Heart right ventricle (tissue), 16 donors: ENCODE results near the gene BAZ1B. TPM values are rescaled to one million over a fixed set of nuclear protein-coding genes. Genes with fewer than 3 reads are reported as not detected.

ENCODE experiments used
- ATAC-seq, 8 donors: fragments of 200-7000 bp; cut with Tn5 transposase; one replicate each; pipeline ENCODE4 v1.9.1; 2020; ENCODE audit warnings: mild to moderate bottlenecking in 8 of 8, moderate library complexity in 8 of 8, moderate number of reproducible peaks in 1 of 8
- DNase-seq, 2 donors: peaks; one replicate each; pipeline ENCODE4 v3.0.0-alpha.2; 2020
- H3K27ac ChIP-seq, 10 donors: fragments of 200-600 bp; sonication (generic) in 2 of 10; one replicate each; pipeline versions ENCODE4 v1.5.0 to v1.8.0; 2020 to 2022; ENCODE audit warnings: mild to moderate bottlenecking in 3 of 10
- H3K27me3 ChIP-seq, 7 donors: fragments of 200-600 bp; one replicate each; pipeline ENCODE4 v1.8.0; 2021 to 2022; ENCODE audit warnings: mild to moderate bottlenecking in 2 of 7
- H3K36me3 ChIP-seq, 9 donors: fragments of 200-600 bp; sonication (generic) in 1 of 9; one replicate each; pipeline versions ENCODE4 v1.5.0 to v1.8.0; 2020 to 2022; ENCODE audit warnings: mild to moderate bottlenecking in 2 of 9
- H3K4me1 ChIP-seq, 9 donors: fragments of 200-600 bp; sonication (generic) in 1 of 9; one replicate each; pipeline versions ENCODE4 v1.5.0 to v1.8.0; 2020 to 2022; ENCODE audit warnings: mild to moderate bottlenecking in 4 of 9
- H3K4me3 ChIP-seq, 10 donors: fragments of 200-600 bp; sonication (generic) in 2 of 10; one replicate each; pipeline versions ENCODE4 v1.5.0 to v1.8.0; 2020 to 2022; ENCODE audit warnings: mild to moderate bottlenecking in 7 of 10, moderate library complexity in 2 of 10
- H3K9me3 ChIP-seq, 11 donors: fragments of 200-600 bp in 10 of 11; sonication (generic) in 2 of 11; one replicate each; pipeline versions ENCODE4 v1.5.0 to v1.8.0; 2013 to 2022; ENCODE audit warnings: mild to moderate bottlenecking in 2 of 11, control low read depth in 1 of 11, moderate library complexity in 1 of 11
- CTCF ChIP-seq, 9 donors: fragments of 200-600 bp; sonication (generic) in 2 of 9; IDR thresholded peaks; one replicate each; pipeline versions ENCODE4 v1.5.0 to v1.8.0; 2021 to 2022; ENCODE audit warnings: antibody characterized with exemption in 9 of 9, mild to moderate bottlenecking in 5 of 9, moderate library complexity in 1 of 9
- WGBS, 2 donors: extraction: QIAGEN DNeasy Blood & Tissue Kit; methylation state at CpG; one replicate each; pipeline ENCODE4 v1.1.7; 2013; ENCODE audit warnings: inconsistent platforms in 1 of 2; 5-methylcytosine and 5-hydroxymethylcytosine counted together
- intact Hi-C, 10 donors: fragments of 100-400 bp; cut with DNase I; formaldehyde crosslinking; loops; one replicate each; pipeline versions ENCODE4 v1.11.1 to v1.14.2; 2022
- polyA plus RNA-seq, 2 donors: library from polyadenylated mRNA; stranded (reverse); fragments of 200-250 nt; gene quantifications; one replicate each; pipeline ENCODE4 v1.2.3, GENCODE V29; 2013
- total RNA-seq, 10 donors: library from RNA; stranded (reverse); fragmentation: NEBNext Ultra II Directional in 3 of 10; extraction: Animal tissue kit (Norgen Biotek cat#: 25700) in 3 of 10; gene quantifications; one replicate each; pipeline versions ENCODE4 v1.2.1 to v1.2.4, GENCODE V29; 2021 to 2023
- donor health status: Arrhythmogenic right ventricular cardiomyopathy.
- donor health status: ischemic (EF 13 %, LVEDD 7.1; RV severe dilation, severe dysfunction).
- donor health status: healthy with polysubstance abuse.
- donor health status: DM: no; HTN: yes; CAD: no.
- donor health status: DM: no; HTN: no; CAD: no.
- donor health status: ischemic (EF 25% LVEDD 6.9; RV normal size, moderate dysfunction).
- donor health status: ischemic (EF 25% LVEDD 5.7; RV mildly dilated, moderate dysfunction).
- donor health status: healthy.
- donor health status: DM: yes; HTN: yes; CAD: no.
- donor health status: Ischemic cardiomyopathy.
- donor health status: ischemic (EF 35%, LVEDD 5.7; RV mildly dilated, moderate dysfunction).
- donor health status: nonischemic (EF 11% LVEDD 7.7; RV severe dilation, severe dysfunction).
- donor health status: DM: yes; HTN: yes; CAD: no.
- donor health status: PGD.
- donor health status: ischemic (EF 29% LVEDD 5.4; RV normal size, mild dysfunction).
- donor health status: nonischemic (EF 23%, LVEDD 6.1; RV moderate dilation, normal function).

BAZ1B gene
- total and polyA plus RNA-seq, 12 donors, result 11.7 to 49.9 (median 39.5) TPM

GRCh38 chr7:73560109-73560835 lies 38.2 kb upstream of the BAZ1B start:
- Histone ChIP-seq H3K27ac (peak overlapping the region in 1 of 10 donors; percentile 35), H3K4me1 (peaks cover 3 to 27% (median 14%) of the 10 kb centered on the region in 9 donors), H3K36me3 (no peaks in the 10 kb centered on the region), H3K4me3 (no peak overlapping the region), H3K27me3 (no peaks in the 10 kb centered on the region), H3K9me3 (no peaks in the 10 kb centered on the region)
- intact Hi-C loops, result no loop called here
- TF ChIP-seq CTCF (IDR thresholded peaks at IDR 0.05), result no peak
- ATAC-seq, result no peak
- DNase-seq, result no peak
- WGBS, 2 donors, result 58 to 66% methylated on average over 11 of the region's 11 CpGs

- peaks cover 0 to 26% (median 4%) of the 10 kb centered on the region in 9 donors for H3K36me3 ChIP-seq
- peak within 1 kb of the TSS; percentile 96 to 100 (median 99) for H3K27ac ChIP-seq
- intact Hi-C loops, result loop anchor here in 7 of 10 donors (1.0 to 5.0 kb wide), 4 partner anchors 21 to 35 kb away; partner anchors contain the start of genes BAZ1B (in 7 of the 7) and TBL2 (in 1 of the 7)
- peak; percentile 58 to 80 (median 66) for ATAC-seq
- DNase-seq, result peak; percentile 55 to 79
- no peaks in the 10 kb centered on the region for H3K27me3 ChIP-seq
- no peaks in the 10 kb centered on the region for H3K9me3 ChIP-seq
- peak within 1 kb of the TSS; percentile 52 to 86 (median 76) for H3K4me3 ChIP-seq
- 5 to 12% methylated on average over 31 to 83 of the region's 83 CpGs for WGBS, 2 donors
- peaks cover 3 to 39% (median 30%) of the 10 kb centered on the region in 9 donors for H3K4me1 ChIP-seq
- TF ChIP-seq CTCF (IDR thresholded peaks at IDR 0.05), result no peak
Measured at GRCh38 chr7:73557397-73558257, 35.5 kb upstream of the BAZ1B start, which contains the start of gene BCL7B. Gene BCL7B, minus strand, starts transcription at chr7:73557690. Its CDS starts 112 bp downstream, at chr7:73557578.

DNA sequence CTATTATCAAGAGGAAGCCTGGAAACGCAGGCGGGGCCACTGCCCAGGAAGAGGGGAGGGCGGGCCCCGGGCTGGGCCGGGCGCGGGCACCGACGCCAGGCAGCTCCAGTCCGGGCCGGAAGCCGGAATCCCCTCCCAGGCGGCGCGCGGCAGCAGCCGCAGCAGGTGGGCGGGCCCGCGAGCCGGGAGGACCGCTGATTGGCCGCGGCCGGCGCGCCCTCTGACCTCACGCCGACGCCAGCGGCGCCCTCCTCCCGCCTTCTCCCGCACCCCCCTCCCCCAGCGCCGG lies 35.0 kb upstream of the BAZ1B start:
- Histone ChIP-seq H3K27ac (peak overlapping the region; percentile 96 to 100 (median 99)), H3K36me3 (peaks cover 0 to 32% (median 10%) of the 10 kb centered on the region in 9 donors), H3K9me3 (no peaks in the 10 kb centered on the region), H3K4me1 (peaks cover 3 to 39% (median 30%) of the 10 kb centered on the region in 9 donors), H3K4me3 (peak overlapping the region; percentile 52 to 86 (median 76)), H3K27me3 (no peaks in the 10 kb centered on the region)
- peak; percentile 93 to 95 for DNase-seq
- intact Hi-C loops, result loop anchor here in 7 of 10 donors (1.0 to 5.0 kb wide), 4 partner anchors 22 to 35 kb away; partner anchors contain the start of genes BAZ1B (in 7 of the 7) and TBL2 (in 1 of the 7)
- WGBS, 2 donors, result 0 to 1% methylated on average over 27 to 36 of the region's 36 CpGs
- ATAC-seq, result peak; percentile 96 to 98 (median 97)
- TF ChIP-seq CTCF (IDR thresholded peaks at IDR 0.05), result no peak
